HG03520 (cell line): ENCODE results near the gene PTPRN2.
A peak's percentile ranks its signal among the peaks of the same experiment; 100 is the strongest.

Source experiments
- ATAC-seq: cut with Tn5 transposase; IDR thresholded peaks from one replicate; pipeline ENCODE4 v1.9.1; 2021; ENCODE audit warnings: mild to moderate bottlenecking, moderate library complexity; ENCODE audit not compliant: unreplicated experiment

PTPRN2 gene

DNA sequence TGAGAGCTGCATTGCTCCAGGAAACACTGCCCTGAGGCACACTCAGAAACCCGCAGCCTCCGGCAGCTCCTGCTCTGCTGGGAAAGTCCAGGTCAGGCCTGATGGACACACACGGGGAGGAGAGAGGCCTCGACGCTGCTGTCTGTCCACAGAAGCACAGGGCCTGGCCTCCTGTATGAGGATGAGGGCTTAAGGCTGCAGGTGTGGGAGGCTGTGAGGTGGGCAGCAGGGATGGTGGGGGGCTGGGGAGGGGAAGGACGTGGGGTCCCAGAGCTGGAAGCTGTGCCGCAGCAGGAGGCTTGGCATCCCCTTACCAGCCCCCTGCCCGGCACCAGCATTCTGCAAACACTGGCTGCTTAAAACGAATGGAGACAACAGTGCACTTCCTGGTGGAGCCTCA lies 1064.7 kb downstream of the PTPRN2 start:
- no peak for ATAC-seq

DNA sequence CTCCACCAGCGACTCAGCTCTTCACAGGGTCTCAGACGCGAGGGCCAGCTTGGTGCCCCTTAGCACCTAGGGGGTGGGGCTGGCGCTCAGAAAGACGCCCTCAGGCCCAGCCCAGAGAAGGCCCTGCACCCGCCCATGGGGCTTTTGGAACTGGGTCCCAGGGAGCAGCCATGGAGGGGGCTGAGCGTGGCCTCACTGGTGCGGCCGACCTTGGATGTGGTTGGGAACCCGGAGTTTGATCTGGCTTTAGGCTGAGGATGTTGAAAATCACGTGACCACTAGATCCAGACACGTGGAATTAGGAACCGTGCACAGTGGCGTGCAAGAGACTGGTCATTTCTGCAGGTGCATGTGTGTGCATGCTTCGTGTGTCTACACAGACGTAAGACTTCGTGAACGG lies 1065.4 kb downstream of the PTPRN2 start:
- ATAC-seq = no peak

DNA sequence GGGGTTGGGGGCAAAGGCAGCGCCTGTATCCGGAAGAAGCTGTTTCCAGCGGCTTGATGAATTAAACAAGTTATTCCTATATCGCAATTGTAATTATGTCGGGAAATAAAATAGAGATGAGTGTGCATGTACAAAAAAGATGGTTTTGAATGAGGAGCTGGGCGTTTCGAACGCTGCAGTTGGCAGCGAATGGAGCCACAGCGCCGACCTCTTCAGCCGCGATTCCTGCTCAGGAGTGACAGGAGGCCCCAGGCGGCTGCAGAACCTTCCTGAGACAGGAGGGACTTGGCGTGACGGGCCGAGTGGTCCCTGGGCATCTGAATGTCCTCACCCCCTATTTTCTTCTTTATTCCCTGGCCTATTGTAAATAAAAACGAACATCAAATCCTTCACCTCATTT lies 1065.9 kb downstream of the PTPRN2 start:
- ATAC-seq = no peak

DNA sequence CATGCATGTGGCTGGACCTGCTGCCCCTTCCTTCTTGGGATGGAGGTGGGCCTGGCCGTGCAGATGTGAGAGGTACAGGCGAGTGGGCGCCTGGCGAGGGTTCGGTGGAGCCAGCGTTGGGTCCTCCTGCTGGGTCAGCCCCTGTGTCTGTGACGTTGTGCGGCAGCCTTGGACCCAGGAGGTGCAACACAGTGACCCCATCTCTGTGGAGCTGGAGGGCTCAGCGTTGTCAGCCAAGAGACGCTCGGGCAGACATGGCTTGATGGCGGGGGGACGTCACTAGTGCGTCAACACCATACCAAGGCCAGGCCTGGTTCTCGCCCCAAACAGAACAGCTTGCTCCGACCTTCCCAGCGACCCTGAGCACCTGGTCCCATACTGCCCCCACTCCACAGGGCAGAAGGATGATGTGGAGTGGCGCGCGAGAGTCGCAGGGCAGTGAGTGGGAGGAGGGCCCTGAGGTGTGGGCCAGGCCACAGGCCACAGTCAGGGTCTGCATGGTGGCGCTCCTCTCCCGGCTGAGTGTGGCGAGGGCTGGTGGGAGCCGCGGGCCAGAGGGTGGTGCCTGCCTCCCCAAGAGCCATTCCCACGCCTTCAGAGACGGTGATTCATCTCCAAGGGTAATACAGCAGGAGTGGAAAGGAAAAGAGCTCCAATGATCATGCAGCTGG lies 1066.4 kb downstream of the PTPRN2 start:
- ATAC-seq = no peak

DNA sequence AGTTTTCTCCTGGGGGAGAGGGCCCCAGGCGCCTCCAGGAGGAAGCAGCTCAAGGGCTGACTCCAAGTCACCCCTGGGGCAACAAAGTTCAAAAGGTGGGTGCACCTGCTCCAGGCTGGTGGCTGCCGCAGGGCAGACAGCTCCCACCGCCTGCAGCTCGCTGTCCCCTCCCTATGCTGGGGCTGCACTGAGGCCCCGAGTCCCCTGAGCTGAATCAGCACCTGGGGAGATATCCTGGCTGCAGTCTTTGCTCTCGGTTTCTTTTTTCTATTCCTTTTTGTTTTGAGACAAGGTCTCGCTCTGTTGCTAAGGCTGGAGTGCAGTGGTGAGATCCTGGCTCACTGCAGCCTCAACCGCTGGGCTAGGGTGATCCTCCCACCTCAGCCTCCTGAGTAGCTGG lies 1067.4 kb downstream of the PTPRN2 start:
- peak; percentile 93 for ATAC-seq

DNA sequence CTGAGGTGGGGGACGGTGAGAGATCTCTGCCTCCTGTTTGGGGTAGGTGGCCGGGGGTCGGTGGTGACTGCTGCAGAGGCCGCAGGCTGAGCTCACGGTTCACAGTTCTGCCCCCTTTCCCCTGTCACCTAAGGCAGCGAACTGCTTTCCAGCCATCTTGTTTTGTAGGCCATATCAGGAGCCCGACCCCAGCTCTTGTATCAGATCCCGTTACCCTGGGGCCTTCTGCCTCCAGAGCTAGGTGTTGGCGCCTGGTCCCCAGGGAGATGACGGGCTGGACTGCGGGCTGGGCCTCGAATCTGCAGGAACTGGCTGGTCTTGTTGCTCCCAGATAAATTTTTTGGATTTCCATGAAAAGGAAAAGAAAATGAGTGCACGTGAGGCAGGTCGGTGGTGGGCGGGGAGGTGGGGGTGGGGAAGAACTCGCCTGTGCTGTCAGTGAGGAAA lies 1067.8 kb downstream of the PTPRN2 start:
- ATAC-seq = no peak

DNA sequence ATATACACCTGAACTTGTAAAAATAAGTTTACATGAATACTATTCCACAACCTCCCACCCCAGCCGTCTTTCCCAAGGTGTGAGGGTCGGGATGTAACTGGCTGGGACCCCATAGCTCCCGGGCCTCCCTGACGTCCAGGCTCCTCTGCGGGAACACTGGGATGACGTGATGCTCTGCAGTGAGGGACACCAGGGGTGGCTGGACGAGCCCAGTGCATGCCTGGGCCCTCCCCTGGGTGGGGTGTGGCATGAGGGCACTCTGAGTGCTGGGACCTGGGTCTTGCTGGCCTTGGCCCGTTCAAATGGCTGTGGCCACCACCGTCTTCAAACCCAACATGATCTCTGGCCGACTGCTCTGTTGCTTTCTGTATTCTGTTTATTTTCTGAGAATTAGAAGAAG lies 1068.4 kb downstream of the PTPRN2 start:
- no peak for ATAC-seq

DNA sequence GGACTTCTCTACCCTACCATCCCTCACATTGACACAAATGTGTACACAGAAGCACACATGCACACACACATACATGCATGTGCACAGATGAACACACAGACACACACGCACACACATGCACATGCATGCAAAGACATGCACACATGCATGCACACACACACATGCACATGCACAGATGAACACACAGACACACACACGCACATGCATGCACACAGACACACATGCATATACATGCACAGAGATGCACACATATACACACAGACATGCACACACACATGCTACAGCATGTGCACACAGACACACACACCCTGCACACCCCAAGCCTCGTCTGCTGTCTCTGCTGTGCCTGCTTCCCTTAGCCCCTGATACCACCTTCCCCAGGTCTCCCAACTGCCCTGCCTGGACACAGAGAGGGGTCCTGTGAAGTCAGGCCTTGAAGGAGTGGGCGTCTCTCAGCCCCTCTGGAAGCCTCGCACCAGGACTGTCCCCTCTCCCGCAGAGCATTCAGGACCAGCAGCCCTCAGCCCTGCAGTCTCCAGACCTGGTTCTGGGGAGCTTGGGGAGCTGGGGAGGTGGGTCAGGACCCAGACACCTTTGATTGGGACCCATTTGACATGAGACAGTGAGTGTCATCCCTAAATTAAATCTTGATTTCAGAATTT lies 1069.0 kb downstream of the PTPRN2 start:
- ATAC-seq = no peak

DNA sequence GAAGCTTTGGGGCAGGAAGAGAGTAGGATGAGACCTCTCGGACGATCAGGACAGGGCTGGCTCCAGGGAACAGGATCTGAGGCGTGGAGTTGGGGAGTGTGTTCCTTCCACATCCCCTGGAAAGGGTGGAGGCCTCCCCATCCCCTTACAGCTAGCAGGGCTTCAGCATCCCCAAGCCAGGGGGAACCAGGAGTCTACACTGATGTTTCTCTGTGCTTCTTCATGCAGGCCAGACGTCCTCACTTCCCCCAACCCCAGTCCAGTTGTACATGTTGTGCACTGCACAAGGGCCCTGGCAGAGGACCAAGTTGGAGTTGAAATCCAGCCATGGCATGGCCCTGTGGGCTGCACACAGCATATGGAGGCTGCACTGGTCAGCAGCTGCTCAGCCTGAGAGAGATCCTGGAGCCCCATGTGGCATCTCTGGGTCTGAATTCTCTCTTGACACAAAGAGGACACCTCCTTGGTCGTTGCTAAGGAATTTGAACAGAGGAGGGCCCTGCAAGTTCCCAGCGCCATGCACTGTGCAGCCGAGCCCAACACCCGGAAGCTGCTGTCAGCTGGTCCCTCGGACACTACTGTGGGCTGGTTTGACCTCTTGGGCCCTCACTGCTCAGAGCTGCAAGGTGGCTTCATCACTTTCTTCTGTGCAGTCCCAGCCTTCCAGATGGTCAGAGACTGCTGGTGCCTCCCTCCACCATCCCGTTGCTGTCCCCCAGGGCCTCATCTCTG lies 1069.7 kb downstream of the PTPRN2 start:
- ATAC-seq = no peak

DNA sequence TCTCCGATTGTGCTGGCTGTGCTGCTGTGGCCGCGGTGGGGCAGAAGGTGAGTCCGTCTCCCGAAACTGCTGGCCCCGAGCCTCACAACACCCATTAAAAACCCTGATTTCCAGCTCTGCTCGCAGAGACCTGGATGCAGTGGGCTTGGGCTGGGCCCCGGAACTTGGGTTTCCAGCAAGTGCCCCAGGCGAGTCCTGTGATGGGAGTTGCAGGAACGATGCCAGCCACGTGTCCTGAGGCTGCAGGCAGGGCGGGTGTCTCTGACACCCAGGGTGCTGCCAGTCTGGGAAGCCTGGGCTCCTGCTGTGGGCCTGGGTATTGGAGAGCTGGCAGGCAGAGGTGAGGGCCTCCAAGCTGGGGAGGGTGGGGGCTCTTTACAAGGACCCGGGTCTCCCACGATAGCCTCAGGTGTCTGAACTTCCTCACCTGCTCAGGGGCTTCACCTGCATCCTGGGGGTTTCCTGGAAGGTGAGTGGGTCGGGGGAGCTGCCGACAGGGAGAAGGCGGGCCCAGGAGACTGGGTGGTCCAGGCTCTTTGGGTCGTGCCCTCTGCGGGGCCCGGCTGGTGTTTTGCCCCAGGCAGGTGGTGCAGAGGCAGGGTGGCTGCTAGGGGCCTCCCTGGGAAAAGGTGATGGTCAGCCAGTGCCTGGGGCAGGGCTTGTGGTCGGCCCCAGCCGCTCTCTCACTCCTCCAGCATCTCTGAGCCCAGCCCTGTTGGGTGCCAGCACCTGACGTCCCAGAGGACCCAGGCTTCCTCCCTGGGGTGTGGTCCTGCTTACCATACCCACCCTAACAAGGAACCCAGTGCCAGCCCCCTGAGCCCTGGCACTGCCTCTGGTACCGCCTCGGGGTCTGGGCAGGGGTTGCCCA lies 1070.5 kb downstream of the PTPRN2 start:
- ATAC-seq = no peak

DNA sequence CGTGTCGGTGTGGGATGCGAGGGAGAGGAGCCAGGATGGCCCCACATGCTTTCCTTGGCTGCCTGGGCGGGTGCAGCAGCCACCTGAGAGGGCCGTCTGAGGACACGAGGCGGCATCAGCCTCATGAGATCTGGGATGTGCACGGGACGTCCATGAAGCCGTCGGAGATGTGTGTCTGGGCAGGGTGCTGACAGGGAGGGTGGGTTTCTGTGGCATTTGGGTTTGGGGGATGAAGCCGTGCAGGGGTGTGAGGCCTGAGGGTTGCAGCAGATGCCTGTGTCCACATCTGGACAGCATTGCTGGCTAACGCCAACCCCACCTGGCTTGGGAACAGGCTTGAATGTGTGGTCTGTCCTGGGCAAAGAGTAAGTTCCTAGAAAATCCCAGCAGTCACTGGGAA lies 1071.3 kb downstream of the PTPRN2 start:
- no peak for ATAC-seq

DNA sequence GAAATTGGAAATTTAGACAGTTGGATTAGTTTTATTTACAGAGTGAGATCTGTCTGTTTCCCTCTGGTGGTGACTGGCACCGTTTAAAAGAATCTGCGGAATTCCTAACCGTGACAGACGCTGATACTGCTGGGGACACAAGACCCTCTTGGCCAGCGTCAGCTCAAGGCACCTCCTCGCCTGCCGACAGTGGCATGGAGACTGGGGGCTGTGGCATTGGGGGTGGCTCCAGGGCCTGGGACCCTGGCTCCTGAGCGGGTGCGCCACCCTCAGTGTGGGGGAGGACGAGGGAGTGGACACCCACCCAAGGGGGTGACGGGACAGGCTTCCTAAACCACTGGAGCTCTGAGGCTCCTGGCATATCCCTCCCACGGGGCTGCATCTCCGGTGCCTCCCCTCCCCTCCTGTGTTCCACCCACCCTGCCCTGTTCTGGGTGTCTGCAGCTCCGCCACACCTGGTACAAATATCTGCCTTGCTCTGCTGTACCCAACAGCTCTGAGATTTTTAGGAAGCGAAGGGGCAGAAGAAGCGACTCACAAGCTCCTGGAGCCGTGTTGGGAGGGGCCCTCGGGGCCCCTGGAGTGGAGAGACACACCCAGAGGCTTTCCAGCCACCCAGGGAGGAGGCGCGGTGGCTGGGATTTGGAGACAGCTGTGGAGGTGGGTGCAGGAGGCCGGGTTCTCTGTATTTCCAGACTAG lies 1072.1 kb downstream of the PTPRN2 start:
- ATAC-seq = no peak

DNA sequence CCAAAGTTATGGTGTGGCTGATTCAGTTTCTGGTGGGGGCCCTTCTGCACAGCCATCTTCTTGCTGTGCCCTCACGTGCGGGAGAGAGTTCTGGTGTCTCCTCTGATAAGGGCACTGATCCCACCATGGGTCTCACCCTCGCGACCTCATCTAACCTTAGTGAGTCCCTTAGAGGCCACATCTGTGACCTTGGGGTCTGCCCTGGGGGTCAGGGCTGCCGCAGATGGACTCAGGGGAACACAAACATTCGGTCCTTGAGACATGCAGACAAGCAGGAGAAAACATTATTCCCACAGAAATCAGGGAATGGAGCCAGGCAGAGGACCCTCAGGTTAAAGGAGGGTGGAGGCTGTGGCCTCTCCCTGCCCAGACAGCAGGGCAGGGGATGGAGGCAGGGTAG lies 1072.9 kb downstream of the PTPRN2 start:
- no peak for ATAC-seq

DNA sequence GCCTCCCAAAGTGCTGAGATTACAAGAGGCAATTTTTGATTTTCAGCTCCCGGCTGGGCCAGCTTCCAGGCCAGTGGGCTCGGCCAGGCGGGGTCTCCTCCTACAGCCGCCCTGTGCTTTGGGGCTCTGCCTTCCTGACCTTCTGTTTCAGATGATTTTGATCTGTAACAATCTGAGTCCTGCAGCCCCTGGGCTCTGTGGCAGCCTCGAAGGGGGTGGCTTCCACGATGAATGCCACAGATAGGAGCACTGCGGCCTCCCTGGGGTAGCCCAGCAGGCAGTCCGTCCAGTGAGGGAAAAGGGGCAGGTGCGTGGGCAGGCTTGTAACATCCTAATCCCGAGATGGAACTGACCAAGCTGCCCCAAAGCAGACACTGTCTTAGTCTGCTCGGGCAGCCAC lies 1073.3 kb downstream of the PTPRN2 start:
- no peak for ATAC-seq

DNA sequence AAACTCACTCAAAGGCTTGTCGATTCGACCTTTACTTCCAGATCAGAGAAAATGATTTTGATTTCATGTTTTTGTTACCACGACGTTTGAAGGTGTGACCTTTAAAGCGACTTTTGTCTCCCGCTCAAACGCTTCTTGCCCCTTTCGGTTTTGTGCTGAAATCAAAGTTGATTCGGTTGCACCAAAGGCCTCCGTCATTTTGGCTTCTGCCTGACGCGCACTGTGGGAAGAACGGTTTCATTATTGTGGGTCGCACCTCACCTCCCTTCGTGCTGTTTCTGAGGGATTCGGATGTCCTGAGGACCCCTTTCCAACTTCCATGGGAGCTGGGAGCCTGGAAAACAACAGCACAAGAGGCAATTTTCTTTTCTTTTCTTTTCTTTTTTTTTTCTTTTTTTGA lies 1073.9 kb downstream of the PTPRN2 start:
- ATAC-seq = no peak

DNA sequence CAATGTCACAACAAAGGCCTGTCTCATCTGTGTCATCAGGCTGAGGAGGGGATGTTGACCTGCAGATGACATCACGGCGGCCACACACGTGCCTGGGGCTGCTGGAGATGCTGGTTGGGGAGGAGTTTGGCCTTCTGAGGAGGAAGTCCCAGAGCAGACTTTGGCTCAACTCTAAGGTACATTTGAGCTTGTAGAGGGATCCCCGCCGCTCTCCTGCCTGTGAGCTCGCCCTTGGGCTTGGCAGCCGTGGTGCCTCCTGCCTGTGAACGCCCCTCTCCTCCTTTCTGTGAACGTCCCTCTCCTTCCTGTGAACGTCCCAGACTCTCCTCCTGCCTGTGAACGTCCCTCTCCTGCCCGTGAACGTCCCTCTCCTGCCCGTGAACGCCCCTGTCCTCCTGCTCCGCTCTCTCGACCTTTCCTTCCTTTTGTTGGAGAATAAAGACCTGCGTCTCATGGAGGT lies 1074.4 kb downstream of the PTPRN2 start:
- ATAC-seq = no peak

DNA sequence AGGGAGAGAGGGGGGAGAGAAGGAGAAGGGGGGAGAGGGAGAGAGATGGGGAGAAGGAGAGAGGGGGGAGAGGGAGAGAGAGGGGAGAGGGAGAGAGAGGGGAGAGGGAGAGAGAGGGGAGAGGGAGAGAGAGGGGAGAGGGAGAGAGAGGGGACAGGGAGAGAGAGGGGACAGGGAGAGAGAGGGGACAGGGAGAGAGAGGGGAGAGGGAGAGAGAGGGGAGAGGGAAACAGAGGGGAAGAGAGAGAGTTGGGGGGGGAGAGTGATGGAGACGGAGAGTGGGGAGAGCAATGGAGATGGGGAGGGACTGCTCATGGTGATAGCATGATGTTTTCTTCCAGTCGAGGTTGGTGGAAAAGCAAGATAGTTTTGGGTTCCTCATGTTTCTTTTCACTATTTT lies 1078.4 kb downstream of the PTPRN2 start:
- ATAC-seq = no peak

DNA sequence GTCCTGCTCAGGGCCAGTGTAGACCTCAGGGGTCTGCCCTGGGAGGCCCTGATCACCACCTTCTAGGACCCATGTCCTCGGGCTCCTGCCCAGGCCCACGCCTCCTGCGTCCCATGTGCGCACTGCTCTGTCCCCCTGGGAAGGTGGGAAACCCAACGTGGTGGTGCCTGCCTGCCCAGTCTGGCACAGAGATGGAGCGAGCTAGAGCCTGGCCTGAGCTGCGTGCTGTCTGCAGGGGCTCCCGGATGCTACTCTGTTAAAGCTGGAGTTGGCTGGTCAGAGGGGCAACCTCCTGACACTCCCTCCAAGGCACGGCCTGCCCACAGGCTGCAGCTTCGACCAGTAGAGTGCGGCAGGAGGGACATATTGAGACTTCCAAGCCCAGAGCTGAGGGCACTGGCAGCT lies 1079.1 kb downstream of the PTPRN2 start:
- ATAC-seq = no peak

DNA sequence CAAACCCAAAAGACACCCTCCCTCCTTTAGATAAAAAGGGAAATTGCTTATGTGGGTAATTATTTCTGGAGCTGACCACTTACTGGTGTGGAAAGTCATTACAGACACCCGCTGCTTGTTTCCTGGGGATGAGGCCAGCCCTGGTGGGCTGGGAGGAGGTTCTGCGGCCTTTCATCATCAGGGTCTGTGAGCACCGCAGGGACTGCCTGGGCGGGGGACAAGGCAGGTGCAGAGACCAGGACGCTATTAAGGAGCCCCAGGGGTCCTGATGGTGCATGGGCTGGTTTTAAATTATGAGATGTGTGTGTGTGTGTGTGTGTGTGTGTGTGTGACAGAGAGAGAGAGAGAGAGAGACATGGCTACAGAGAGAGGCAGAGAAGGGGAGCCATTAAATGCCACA lies 1079.6 kb downstream of the PTPRN2 start:
- no peak for ATAC-seq

DNA sequence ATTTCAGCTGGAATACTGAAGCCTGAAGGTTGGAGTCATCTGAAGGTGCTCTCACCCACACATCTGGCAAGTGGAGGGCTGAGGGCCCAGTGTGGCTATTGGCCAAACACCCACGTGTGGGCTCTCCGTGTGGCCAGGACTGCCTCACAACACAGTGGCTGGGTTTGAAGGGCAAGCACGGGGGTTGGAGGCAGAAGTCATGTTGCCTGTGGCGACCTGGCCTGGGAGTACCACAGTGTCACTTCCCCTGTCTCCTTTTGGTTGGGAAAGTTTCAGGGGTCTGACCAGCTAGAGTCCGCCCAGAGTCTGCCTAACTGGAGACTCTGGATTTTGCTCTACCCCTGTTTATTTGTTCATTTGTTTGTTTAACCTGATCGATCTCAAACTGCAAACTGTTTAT lies 1081.4 kb downstream of the PTPRN2 start:
- no peak for ATAC-seq

DNA sequence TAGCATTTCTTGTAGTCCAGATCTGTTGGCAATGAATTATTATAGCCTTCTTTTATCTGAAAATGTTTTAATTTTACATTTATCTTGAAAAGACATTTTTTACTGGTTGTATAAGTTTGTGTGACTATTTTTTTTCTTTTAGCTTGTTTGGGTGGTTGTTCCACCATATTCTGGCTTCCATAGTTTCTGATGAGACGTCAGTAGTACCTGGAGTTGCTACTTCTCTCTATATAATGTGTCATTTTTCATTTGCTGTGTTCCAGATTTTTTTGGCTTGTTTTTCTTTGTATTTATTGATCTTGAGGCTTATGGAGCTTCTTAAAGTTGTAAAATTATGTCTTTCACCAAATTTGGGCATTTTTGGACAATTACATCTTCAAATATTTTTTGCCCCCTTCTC lies 1082.0 kb downstream of the PTPRN2 start:
- ATAC-seq = no peak
